IMR-90 (cell line): ENCODE results near the gene KMT2B. TPM values are rescaled to one million over a fixed set of nuclear protein-coding genes. Genes with fewer than 3 reads are reported as not detected.
A peak's percentile ranks its signal among the peaks of the same experiment; 100 is the strongest.

ENCODE experiments used
- BHLHE40 ChIP-seq: fragments of 150-350 bp; IDR thresholded peaks from 2 replicates; pipeline ENCODE4 v1.6.1; 2016; ENCODE audit warnings: mild to moderate bottlenecking, low read depth, low read length
- CEBPB ChIP-seq: IDR thresholded peaks from 2 replicates; pipeline ENCODE4 v1.6.1; 2012; ENCODE audit warnings: low read depth, low read length, improper control_type of control experiment
- CHD1 ChIP-seq: IDR thresholded peaks from 2 replicates; pipeline ENCODE4 v1.6.1; 2012; ENCODE audit warnings: low read depth, low read length, improper control_type of control experiment
- FOS ChIP-seq: fragments of 150-350 bp; IDR thresholded peaks from 2 replicates; pipeline ENCODE4 v1.6.1; 2016; ENCODE audit warnings: low read depth, low read length
- MAFK ChIP-seq: IDR thresholded peaks from 2 replicates; pipeline ENCODE4 v1.6.1; 2012; ENCODE audit warnings: low read depth, low read length, improper control_type of control experiment
- MAZ ChIP-seq: IDR thresholded peaks from 2 replicates; pipeline ENCODE4 v1.6.1; 2012; ENCODE audit warnings: low read depth, mild to moderate bottlenecking, low read length, improper control_type of control experiment, moderate library complexity, borderline replicate concordance
- NFE2L2 ChIP-seq: fragments of 150-350 bp; IDR thresholded peaks from 2 replicates; pipeline ENCODE4 v1.6.1; 2016; ENCODE audit warnings: low read depth, mild to moderate bottlenecking, low read length
- RCOR1 ChIP-seq: IDR thresholded peaks from 2 replicates; pipeline ENCODE4 v1.6.1; 2012; ENCODE audit warnings: mild to moderate bottlenecking, low read length, improper control_type of control experiment; ENCODE audit not compliant: insufficient replicate concordance
- SMC3 ChIP-seq: fragments of 150-350 bp; IDR thresholded peaks from 2 replicates; pipeline ENCODE4 v1.6.1; 2016; ENCODE audit warnings: low read depth, mild to moderate bottlenecking, antibody characterized with exemption, low read length, moderate library complexity
- USF2 ChIP-seq: fragments of 150-350 bp; IDR thresholded peaks from 2 replicates; pipeline ENCODE4 v1.6.1; 2017; ENCODE audit warnings: mild to moderate bottlenecking, antibody characterized with exemption, low read length, low read depth
- polyA plus RNA-seq, 3 experiments: library from polyadenylated mRNA; depleted of rRNA; stranded (reverse); fragments of >200 nt; gene quantifications; 2 replicates each; pipeline ENCODE4 v1.2.3, GENCODE V29; 2012; ENCODE audit warnings: low replicate concordance in 1 of 3
- total RNA-seq: library from RNA; depleted of rRNA; stranded (reverse); fragments of >200 nt; gene quantifications from 2 replicates; pipeline ENCODE4 v1.2.3, GENCODE V29; 2012

KMT2B gene
- total and polyA plus RNA-seq, 2 of the 4 experiments (the other 2 are of a cell fraction), result 3.0 to 30.7 TPM

DNA sequence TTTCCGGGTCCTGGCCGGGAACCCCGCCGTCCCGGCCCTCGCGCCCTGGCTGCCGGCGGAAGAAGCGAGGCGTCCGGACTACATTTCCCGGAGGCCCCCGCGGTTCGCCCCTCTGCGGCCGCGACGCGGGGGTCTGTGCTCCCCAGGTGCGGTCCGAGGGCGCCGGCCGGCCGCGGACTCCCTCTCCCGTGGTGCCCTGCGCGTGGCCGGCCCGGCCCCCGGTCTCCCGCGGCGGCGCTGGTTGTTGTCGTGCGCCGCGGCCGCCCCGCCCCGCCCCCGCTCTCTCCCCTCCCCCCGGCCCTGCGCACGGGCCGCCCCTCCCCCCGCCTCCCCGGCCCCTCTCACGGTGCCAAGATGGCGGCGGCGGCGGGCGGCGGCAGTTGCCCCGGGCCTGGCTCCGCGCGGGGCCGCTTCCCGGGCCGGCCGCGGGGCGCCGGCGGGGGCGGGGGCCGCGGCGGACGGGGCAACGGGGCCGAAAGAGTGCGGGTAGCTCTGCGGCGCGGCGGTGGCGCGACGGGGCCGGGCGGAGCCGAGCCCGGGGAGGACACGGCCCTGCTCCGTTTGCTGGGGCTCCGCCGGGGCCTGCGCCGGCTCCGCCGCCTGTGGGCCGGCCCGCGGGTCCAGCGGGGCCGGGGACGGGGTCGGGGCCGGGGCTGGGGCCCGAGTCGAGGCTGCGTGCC, at the start of gene KMT2B (continued):
- TF ChIP-seq RCOR1, result no peak
- TF ChIP-seq CHD1, result no peak
- no peak for TF ChIP-seq CEBPB
- TF ChIP-seq BHLHE40, result no peak
- TF ChIP-seq USF2, result 0 out of 2 replicates have a peak, but pooled peaks have one; percentile 2
- TF ChIP-seq FOS, result no peak
- no peak for TF ChIP-seq MAFK
- TF ChIP-seq SMC3, result no peak
- peak; percentile 75; the same call in 1 of the 2 replicates for TF ChIP-seq MAZ
- no peak for TF ChIP-seq NFE2L2
